Astrocyte of the spinal cord (primary cell): ENCODE data around the gene HACD1.
A peak's percentile ranks its signal among the peaks of the same experiment; 100 is the strongest.
"Not testable (repeated sequence)": the region's sequence is repeated elsewhere in the genome, so short reads cannot be mapped to it uniquely, and the experiment has no call there.

Source experiments
- DNase-seq: peaks from one replicate; pipeline ENCODE4 v3.0.0; 2011; ENCODE audit warnings: low read depth, low spot score
- H3K4me3 ChIP-seq: 2 replicates; pipeline ENCODE4 v1.5.1; 2011; ENCODE audit warnings: low read depth, mild to moderate bottlenecking, low read length, moderate library complexity
- CTCF ChIP-seq: IDR thresholded peaks from 2 replicates; pipeline ENCODE4 v1.5.1; 2012; ENCODE audit warnings: low read depth, mild to moderate bottlenecking, low read length, inconsistent platforms
- in situ Hi-C: cut with HindIII; loops from 2 replicates; pipeline ENCODE4 v1.10.0; 2017; ENCODE audit warnings: low sequenced_read_pairs

The HACD1 gene

GRCh38 chr10:17643755-17644484 lies 26.7 kb upstream of the HACD1 start, which contains the start of gene STAM:
STAM (plus strand) TSS chr10:17644151; CDS start chr10:17644340, 189 bp downstream.
- DNase-seq, result peak; percentile 96

GRCh38 chr10:17643339-17643754 lies 26.2 kb upstream of the HACD1 start:
- peak overlapping the region; percentile 69 for H3K4me3 ChIP-seq
- no peak for DNase-seq
- in situ Hi-C loops, result no loop called here
- TF ChIP-seq CTCF, result no peak

More at GRCh38 chr10:17643755-17644484, 26.7 kb upstream of the HACD1 start, which contains the start of gene STAM:
- TF ChIP-seq CTCF, result no peak
- in situ Hi-C loops, result no loop called here
- H3K4me3 ChIP-seq, result peak within 1 kb of the TSS; percentile 69

- no peak overlapping the region for H3K4me3 ChIP-seq
- DNase-seq, result no peak
- in situ Hi-C loops, result no loop called here
- no peak for TF ChIP-seq CTCF
These were observed 23.2 kb upstream of the HACD1 start for GRCh38 chr10:17640331-17640816.

GRCh38 chr10:17637869-17638268 lies 20.7 kb upstream of the HACD1 start:
- DNase-seq, result no peak
- in situ Hi-C loops, result no loop called here
- TF ChIP-seq CTCF, result no peak
- H3K4me3 ChIP-seq, result no peak overlapping the region

- no peak overlapping the region for H3K4me3 ChIP-seq
- in situ Hi-C loops, result no loop called here
- no peak for TF ChIP-seq CTCF
- no peak for DNase-seq
These were observed 16.2 kb upstream of the HACD1 start for GRCh38 chr10:17633353-17633752.

GRCh38 chr10:17632590-17632989 lies 15.4 kb upstream of the HACD1 start:
- DNase-seq, in situ Hi-C loops, H3K4me3 ChIP-seq: not testable (repeated sequence)

- DNase-seq, result no peak
- in situ Hi-C loops, result no loop called here
- TF ChIP-seq CTCF, result no peak
- no peak overlapping the region for H3K4me3 ChIP-seq
These were observed 9.5 kb upstream of the HACD1 start for GRCh38 chr10:17626656-17627055.
